HepG2 (cell line): ENCODE measurements around the gene ANTXR1. TPM values are rescaled to one million over a fixed set of nuclear protein-coding genes. Genes with fewer than 3 reads are reported as not detected.

Source experiments
- ATF7 ChIP-seq, 2 experiments: fragments of 450-650 bp in 1 of 2; sonication (generic) in 1 of 2; formaldehyde crosslinking in 1 of 2; IDR thresholded peaks; 2 replicates each; pipeline versions ENCODE4 v1.4.0 to v1.6.1; 2016 to 2020; ENCODE audit warnings: antibody characterized with exemption in 1 of 2, mild to moderate bottlenecking in 1 of 2, missing genetic modification reagents in 1 of 2
- CEBPG ChIP-seq: IDR thresholded peaks from 2 replicates; pipeline ENCODE4 v1.6.1; 2016
- ELF3 ChIP-seq: IDR thresholded peaks from 2 replicates; pipeline ENCODE4 v1.6.1; 2016; ENCODE audit warnings: missing genetic modification reagents, missing compliant biosample characterization
- ETV5 ChIP-seq: IDR thresholded peaks from 2 replicates; pipeline ENCODE4 v1.6.1; 2018; ENCODE audit warnings: missing biosample characterization, missing genetic modification reagents, inconsistent platforms, borderline replicate concordance
- FOXA3 ChIP-seq: IDR thresholded peaks from 2 replicates; pipeline ENCODE4 v1.6.1; 2016; ENCODE audit warnings: missing genetic modification reagents, missing compliant biosample characterization
- FOXP1 ChIP-seq, 2 experiments: fragments of 450-650 bp in 1 of 2; IDR thresholded peaks; 2 replicates each; pipeline ENCODE4 v1.6.1; 2017 to 2018; ENCODE audit warnings: antibody characterized with exemption in 1 of 2
- GMEB1 ChIP-seq: sonication (generic); formaldehyde crosslinking; IDR thresholded peaks from 2 replicates; pipeline ENCODE4 v1.5.1; 2020; ENCODE audit warnings: missing genetic modification reagents, mild to moderate bottlenecking, borderline replicate concordance
- HMG20B ChIP-seq: conservative IDR thresholded peaks from 2 replicates; pipeline ENCODE4 v1.6.1; 2016; ENCODE audit warnings: missing genetic modification reagents, missing compliant biosample characterization
- MLXIP ChIP-seq: sonication (generic); formaldehyde crosslinking; IDR thresholded peaks from 2 replicates; pipeline ENCODE4 v1.9.0; 2021; ENCODE audit warnings: missing genetic modification reagents, borderline replicate concordance
- NFE2L1 ChIP-seq: sonication (generic); formaldehyde crosslinking; IDR thresholded peaks from 2 replicates; pipeline ENCODE4 v1.4.0; 2020; ENCODE audit warnings: missing genetic modification reagents, mild to moderate bottlenecking, borderline replicate concordance
- NR2F6 ChIP-seq, 2 experiments: IDR thresholded peaks; 2 replicates each; pipeline ENCODE4 v1.6.1; 2016; ENCODE audit warnings: antibody characterized with exemption in 1 of 2, mild to moderate bottlenecking in 1 of 2
- PRDM10 ChIP-seq: sonication (generic); formaldehyde crosslinking; IDR thresholded peaks from 2 replicates; pipeline ENCODE4 v1.4.0; 2020; ENCODE audit warnings: low read depth, missing genetic modification reagents
- SAFB2 ChIP-seq: sonication (generic); formaldehyde crosslinking; IDR thresholded peaks from 2 replicates; pipeline ENCODE4 v1.5.1; 2020; ENCODE audit warnings: missing genetic modification reagents, low read depth, mild to moderate bottlenecking, borderline replicate concordance
- SMAD1 ChIP-seq: sonication (generic); formaldehyde crosslinking; IDR thresholded peaks from 2 replicates; pipeline ENCODE4 v1.4.0; 2020; ENCODE audit warnings: missing genetic modification reagents, low read depth, mild to moderate bottlenecking, borderline replicate concordance
- SOX5 ChIP-seq: IDR thresholded peaks from 2 replicates; pipeline ENCODE4 v1.6.1; 2016; ENCODE audit warnings: borderline replicate concordance
- SP2 ChIP-seq: sonication (generic); formaldehyde crosslinking; IDR thresholded peaks from 2 replicates; pipeline ENCODE4 v1.5.1; 2020; ENCODE audit warnings: mild to moderate bottlenecking, missing genetic modification reagents
- TOPORS ChIP-seq: sonication (generic); formaldehyde crosslinking; IDR thresholded peaks from 2 replicates; pipeline ENCODE4 v1.8.0; 2023; ENCODE audit warnings: mild to moderate bottlenecking, missing genetic modification reagents
- ZFP41 ChIP-seq: sonication (generic); formaldehyde crosslinking; IDR thresholded peaks from 2 replicates; pipeline ENCODE4 v1.4.0; 2020; ENCODE audit warnings: mild to moderate bottlenecking, missing genetic modification reagents, borderline replicate concordance
- ZIK1 ChIP-seq: sonication (generic); formaldehyde crosslinking; IDR thresholded peaks from 2 replicates; pipeline ENCODE4 v1.5.0; 2020; ENCODE audit warnings: mild to moderate bottlenecking, low read depth, missing genetic modification reagents, borderline replicate concordance
- ZNF101 ChIP-seq: sonication (generic); formaldehyde crosslinking; IDR thresholded peaks from 2 replicates; pipeline ENCODE4 v1.4.0; 2020; ENCODE audit warnings: mild to moderate bottlenecking, low read depth, missing genetic modification reagents, borderline replicate concordance
- ZNF34 ChIP-seq: sonication (generic); formaldehyde crosslinking; IDR thresholded peaks from 2 replicates; pipeline ENCODE4 v1.4.0; 2020; ENCODE audit warnings: mild to moderate bottlenecking, missing genetic modification reagents, borderline replicate concordance
- ZNF772 ChIP-seq: sonication (generic); formaldehyde crosslinking; IDR thresholded peaks from 2 replicates; pipeline ENCODE4 v1.5.0; 2020; ENCODE audit warnings: mild to moderate bottlenecking, missing genetic modification reagents
- ZNF878 ChIP-seq: sonication (generic); formaldehyde crosslinking; IDR thresholded peaks from 2 replicates; pipeline ENCODE4 v1.8.1; 2023; ENCODE audit warnings: mild to moderate bottlenecking, missing genetic modification reagents, moderate library complexity
- polyA plus RNA-seq, 8 experiments: library from polyadenylated mRNA; depleted of rRNA in 3 of 8; stranded (reverse) in 7 of 8; unstranded in 1 of 8; fragments of >200 nt; fragmentation: Illumina TruSeq in 4 of 8; extraction: Trizol in 4 of 8; gene quantifications; 2 replicates each; pipeline versions ENCODE4 v1.2.1 to v1.2.3, GENCODE V29; 2011 to 2016; ENCODE audit warnings: low read depth in 4 of 8, missing spikeins in 1 of 8, mixed read lengths in 1 of 8; ENCODE audit not compliant: insufficient read depth in 1 of 8
- total RNA-seq, 5 experiments: library from RNA; depleted of rRNA; stranded (reverse); fragments of >200 nt; fragmentation: Illumina TruSeq; extraction: Trizol; gene quantifications; 2 replicates each; pipeline ENCODE4 v1.2.3, GENCODE V29; 2016; ENCODE audit warnings: low read depth in 1 of 5

The ANTXR1 gene
- total and polyA plus RNA-seq, 2 of the 13 experiments (the other 11 are each of a cell fraction or from before 2014, with no cell fraction given), result 4.5 to 12.7 TPM

- TF ChIP-seq NR2F6 (IDR thresholded peaks at IDR 0.05) (no peak), NR2F6 (CRISPR knock-in tag; IDR thresholded peaks at IDR 0.05) (0 out of 2 replicates have a peak, but pooled peaks have one; percentile 34), SAFB2 (CRISPR knock-in tag) (no peak), ZFP41 (CRISPR knock-in tag) (no peak), HMG20B (CRISPR knock-in tag) (no peak), GMEB1 (CRISPR knock-in tag) (no peak), MLXIP (CRISPR knock-in tag) (no peak), SOX5 (CRISPR knock-in tag) (peak; percentile 34; the same call in 1 of the 2 replicates), ELF3 (CRISPR knock-in tag) (0 out of 2 replicates have a peak, but pooled peaks have one; percentile 50), ZNF878 (CRISPR knock-in tag) (no peak), CEBPG (peak; percentile 41), FOXP1 (IDR thresholded peaks at IDR 0.05) (no peak), FOXP1 (CRISPR knock-in tag; IDR thresholded peaks at IDR 0.05) (no peak), NFE2L1 (no peak), ZNF772 (CRISPR knock-in tag) (no peak), SP2 (CRISPR knock-in tag) (no peak), TOPORS (CRISPR knock-in tag) (no peak), SMAD1 (CRISPR knock-in tag) (no peak), ETV5 (CRISPR knock-in tag) (no peak), ZNF34 (no peak), ZNF101 (no peak), ATF7 (IDR thresholded peaks at IDR 0.05) (no peak), ATF7 (CRISPR knock-in tag; IDR thresholded peaks at IDR 0.05) (no peak), ZIK1 (no peak), FOXA3 (CRISPR knock-in tag) (0 out of 2 replicates have a peak, but pooled peaks have one; percentile 20), PRDM10 (CRISPR knock-in tag) (no peak)
Measured at GRCh38 chr2:69026026-69026425, 13.0 kb downstream of the ANTXR1 start (continued).
